Measurements from ENCODE around the gene NUMB. TPM values are rescaled to one million over a fixed set of nuclear protein-coding genes. Genes with fewer than 3 reads are reported as not detected.

Gene NUMB
- total RNA-seq, 1 experiment from 2014 or later = 42.0 TPM

DNA sequence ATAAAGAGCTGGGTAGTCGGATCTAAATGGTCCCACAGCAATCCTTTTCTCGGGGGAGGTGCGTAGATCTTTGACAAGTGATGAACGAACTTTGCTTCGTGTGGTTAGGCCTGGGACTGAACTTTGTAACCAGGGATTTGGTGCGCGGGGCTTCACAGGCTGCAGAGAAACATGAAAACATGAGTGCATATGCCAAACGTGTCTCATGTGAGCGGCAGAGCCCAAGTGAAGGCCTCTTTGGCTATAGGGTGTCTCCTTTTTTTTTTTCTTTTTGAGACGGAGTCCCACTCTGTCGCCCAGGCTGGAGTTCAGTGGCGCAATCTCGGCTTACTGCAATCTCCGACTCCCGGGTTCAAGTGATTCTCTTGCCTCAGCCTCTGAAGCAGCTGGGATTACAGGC, 20.3 kb upstream of the NUMB start (continued):
- TF ChIP-seq KAT7 (CRISPR knock-in tag; IDR thresholded peaks at IDR 0.05; ENCODE audit: borderline replicate concordance) (no peak), JUN (CRISPR knock-in tag; IDR thresholded peaks at IDR 0.05) (no peak), ZNF423 (CRISPR knock-in tag; IDR thresholded peaks at IDR 0.05) (no peak), GTF2I (CRISPR knock-in tag; conservative IDR thresholded peaks at IDR 0.05) (no peak), SOX15 (CRISPR knock-in tag; IDR thresholded peaks at IDR 0.05) (no peak), RELA (CRISPR knock-in tag; IDR thresholded peaks at IDR 0.05; ENCODE audit: borderline replicate concordance) (no peak)
- TF ChIP-seq, protein P1, sequence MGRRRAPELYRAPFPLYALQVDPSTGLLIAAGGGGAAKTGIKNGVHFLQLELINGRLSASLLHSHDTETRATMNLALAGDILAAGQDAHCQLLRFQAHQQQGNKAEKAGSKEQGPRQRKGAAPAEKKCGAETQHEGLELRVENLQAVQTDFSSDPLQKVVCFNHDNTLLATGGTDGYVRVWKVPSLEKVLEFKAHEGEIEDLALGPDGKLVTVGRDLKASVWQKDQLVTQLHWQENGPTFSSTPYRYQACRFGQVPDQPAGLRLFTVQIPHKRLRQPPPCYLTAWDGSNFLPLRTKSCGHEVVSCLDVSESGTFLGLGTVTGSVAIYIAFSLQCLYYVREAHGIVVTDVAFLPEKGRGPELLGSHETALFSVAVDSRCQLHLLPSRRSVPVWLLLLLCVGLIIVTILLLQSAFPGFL (CRISPR knock-in tag; IDR thresholded peaks at IDR 0.05; ENCODE audit: borderline replicate concordance) = no peak
- TF ChIP-seq, protein P2, sequence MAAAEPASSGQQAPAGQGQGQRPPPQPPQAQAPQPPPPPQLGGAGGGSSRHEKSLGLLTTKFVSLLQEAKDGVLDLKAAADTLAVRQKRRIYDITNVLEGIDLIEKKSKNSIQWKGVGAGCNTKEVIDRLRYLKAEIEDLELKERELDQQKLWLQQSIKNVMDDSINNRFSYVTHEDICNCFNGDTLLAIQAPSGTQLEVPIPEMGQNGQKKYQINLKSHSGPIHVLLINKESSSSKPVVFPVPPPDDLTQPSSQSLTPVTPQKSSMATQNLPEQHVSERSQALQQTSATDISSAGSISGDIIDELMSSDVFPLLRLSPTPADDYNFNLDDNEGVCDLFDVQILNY (CRISPR knock-in tag; IDR thresholded peaks at IDR 0.05) = no peak
- TF ChIP-seq, protein P3, sequence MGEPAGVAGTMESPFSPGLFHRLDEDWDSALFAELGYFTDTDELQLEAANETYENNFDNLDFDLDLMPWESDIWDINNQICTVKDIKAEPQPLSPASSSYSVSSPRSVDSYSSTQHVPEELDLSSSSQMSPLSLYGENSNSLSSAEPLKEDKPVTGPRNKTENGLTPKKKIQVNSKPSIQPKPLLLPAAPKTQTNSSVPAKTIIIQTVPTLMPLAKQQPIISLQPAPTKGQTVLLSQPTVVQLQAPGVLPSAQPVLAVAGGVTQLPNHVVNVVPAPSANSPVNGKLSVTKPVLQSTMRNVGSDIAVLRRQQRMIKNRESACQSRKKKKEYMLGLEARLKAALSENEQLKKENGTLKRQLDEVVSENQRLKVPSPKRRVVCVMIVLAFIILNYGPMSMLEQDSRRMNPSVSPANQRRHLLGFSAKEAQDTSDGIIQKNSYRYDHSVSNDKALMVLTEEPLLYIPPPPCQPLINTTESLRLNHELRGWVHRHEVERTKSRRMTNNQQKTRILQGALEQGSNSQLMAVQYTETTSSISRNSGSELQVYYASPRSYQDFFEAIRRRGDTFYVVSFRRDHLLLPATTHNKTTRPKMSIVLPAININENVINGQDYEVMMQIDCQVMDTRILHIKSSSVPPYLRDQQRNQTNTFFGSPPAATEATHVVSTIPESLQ (CRISPR knock-in tag; IDR thresholded peaks at IDR 0.05) = no peak

DNA sequence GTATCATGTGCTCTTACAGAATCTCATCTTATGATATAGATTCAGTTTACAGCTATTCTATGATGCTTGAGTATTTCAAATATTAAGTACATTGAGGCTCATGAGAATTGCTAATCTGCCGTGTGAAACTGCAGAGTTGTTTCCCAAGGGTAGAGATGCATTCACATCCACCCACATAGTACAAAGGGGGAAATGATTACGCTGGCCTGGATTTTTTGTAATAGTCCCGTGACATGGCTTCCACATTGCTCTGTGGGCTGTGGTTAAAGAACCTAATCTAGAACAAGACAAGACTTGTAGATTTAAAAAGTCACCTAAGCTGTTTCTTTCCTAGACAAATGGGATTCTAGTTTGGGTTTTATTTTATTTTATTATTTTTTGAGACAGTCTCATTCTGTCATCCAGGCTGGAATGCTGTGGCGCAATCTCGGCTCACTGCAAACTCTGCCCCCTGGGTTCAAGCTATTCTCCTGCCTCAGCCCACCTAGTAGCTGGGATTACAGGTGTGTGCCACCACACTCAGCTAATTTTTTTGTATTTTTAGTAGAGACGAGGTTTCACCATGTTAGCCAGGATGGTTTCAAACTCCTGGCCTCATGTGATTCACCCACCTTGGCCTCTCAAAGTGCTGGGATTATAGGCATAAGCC, 19.4 kb upstream of the NUMB start:
- H3K36me3 Mint-ChIP-seq = no peaks in the 10 kb centered on the region
- POLR2A ChIA-PET = interaction anchor here (0.6 kb wide), 1 partner anchor 317 kb away, joined by 3 read pairs; no protein-coding TSS in a partner anchor
- no peaks in the 10 kb centered on the region for H3K27me3 Mint-ChIP-seq (ENCODE audit: low read depth)
- no peak overlapping the region for H3K4me3 Mint-ChIP-seq
- H3K9me3 Mint-ChIP-seq = no peaks in the 10 kb centered on the region
- TF ChIP-seq, protein P4, sequence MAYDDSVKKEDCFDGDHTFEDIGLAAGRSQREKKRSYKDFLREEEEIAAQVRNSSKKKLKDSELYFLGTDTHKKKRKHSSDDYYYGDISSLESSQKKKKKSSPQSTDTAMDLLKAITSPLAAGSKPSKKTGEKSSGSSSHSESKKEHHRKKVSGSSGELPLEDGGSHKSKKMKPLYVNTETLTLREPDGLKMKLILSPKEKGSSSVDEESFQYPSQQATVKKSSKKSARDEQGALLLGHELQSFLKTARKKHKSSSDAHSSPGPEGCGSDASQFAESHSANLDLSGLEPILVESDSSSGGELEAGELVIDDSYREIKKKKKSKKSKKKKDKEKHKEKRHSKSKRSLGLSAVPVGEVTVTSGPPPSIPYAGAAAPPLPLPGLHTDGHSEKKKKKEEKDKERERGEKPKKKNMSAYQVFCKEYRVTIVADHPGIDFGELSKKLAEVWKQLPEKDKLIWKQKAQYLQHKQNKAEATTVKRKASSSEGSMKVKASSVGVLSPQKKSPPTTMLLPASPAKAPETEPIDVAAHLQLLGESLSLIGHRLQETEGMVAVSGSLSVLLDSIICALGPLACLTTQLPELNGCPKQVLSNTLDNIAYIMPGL (CRISPR knock-in tag; IDR thresholded peaks at IDR 0.05) = no peak
- no peak for TF ChIP-seq HMGA2 (CRISPR knock-in tag; IDR thresholded peaks at IDR 0.05)
- no peak for TF ChIP-seq IRF2 (CRISPR knock-in tag; IDR thresholded peaks at IDR 0.05; ENCODE audit: borderline replicate concordance, low read depth)
- TF ChIP-seq RELA (CRISPR knock-in tag; IDR thresholded peaks at IDR 0.05; ENCODE audit: borderline replicate concordance) = no peak
- TF ChIP-seq ZBTB21 (CRISPR knock-in tag; IDR thresholded peaks at IDR 0.05; ENCODE audit: borderline replicate concordance) = no peak
- TF ChIP-seq, protein P1 (CRISPR knock-in tag; IDR thresholded peaks at IDR 0.05; ENCODE audit: borderline replicate concordance) = no peak
- TF ChIP-seq ESRRA (CRISPR knock-in tag; IDR thresholded peaks at IDR 0.05; ENCODE audit: borderline replicate concordance) = no peak
- TF ChIP-seq, protein P2 (CRISPR knock-in tag; IDR thresholded peaks at IDR 0.05) = no peak
- TF ChIP-seq ZNF416 (CRISPR knock-in tag; IDR thresholded peaks at IDR 0.05) = no peak
- 0 out of 2 replicates have a peak, but pooled peaks cover 1% of the 10 kb centered on the region for H3K4me1 Mint-ChIP-seq
- ATAC-seq = no peak
- DNase-seq (ENCODE audit: low spot score) = no peak
- CTCF ChIA-PET = interaction anchor here (1.0 to 1.4 kb wide), 4 partner anchors 10 to 246 kb away, joined by 3 to 4 read pairs (median 3); no protein-coding TSS in a partner anchor
- no peak overlapping the region for H3K27ac Mint-ChIP-seq

Data from WTC11 (cell line).